Muscle of arm (tissue), 12 donors: ENCODE measurements around the gene ZFYVE1. TPM values are rescaled to one million over a fixed set of nuclear protein-coding genes. Genes with fewer than 3 reads are reported as not detected.
"Not testable (repeated sequence)": the region's sequence is repeated elsewhere in the genome, so short reads cannot be mapped to it uniquely, and the experiment has no call there.

ENCODE experiments used
- DNase-seq: peaks from one replicate; pipeline ENCODE4 v3.0.0-alpha.2; 2013
- polyA plus RNA-seq, 12 donors: library from polyadenylated mRNA; unstranded; fragments of 120-200 nt; gene quantifications; one replicate each; pipeline ENCODE4 v1.2.1, GENCODE V29; 2013; ENCODE audit not compliant: insufficient read length in 12 of 12

ZFYVE1 gene
- polyA plus RNA-seq, 12 donors = 9.3 to 15.4 (median 13.4) TPM; not detected in 1

GRCh38 chr14:72962336-72962754, 64.6 kb downstream of the ZFYVE1 start:
- DNase-seq = not testable (repeated sequence)

GRCh38 chr14:72961579-72962335, 65.1 kb downstream of the ZFYVE1 start:
- no peak for DNase-seq

GRCh38 chr14:72961016-72961415, 65.9 kb downstream of the ZFYVE1 start:
- DNase-seq = not testable (repeated sequence)

GRCh38 chr14:72958548-72958947, 68.4 kb downstream of the ZFYVE1 start:
- DNase-seq = no peak

- DNase-seq = no peak
These were observed 69.7 kb downstream of the ZFYVE1 start for GRCh38 chr14:72957213-72957612.

GRCh38 chr14:72956741-72957140, 70.2 kb downstream of the ZFYVE1 start:
- DNase-seq = not testable (repeated sequence)

- DNase-seq = no peak
These were observed 74.7 kb downstream of the ZFYVE1 start for GRCh38 chr14:72952171-72952570.

GRCh38 chr14:72948481-72949138, 78.3 kb downstream of the ZFYVE1 start:
- DNase-seq = peak; percentile 51

GRCh38 chr14:72947366-72948160, 79.3 kb downstream of the ZFYVE1 start:
- DNase-seq = no peak

- DNase-seq = no peak
These were observed 80.4 kb downstream of the ZFYVE1 start for GRCh38 chr14:72946491-72946890.

GRCh38 chr14:72945356-72946027, 81.4 kb downstream of the ZFYVE1 start:
- no peak for DNase-seq

GRCh38 chr14:72943876-72944430, 83.0 kb downstream of the ZFYVE1 start:
- DNase-seq = no peak

- DNase-seq = no peak
These were observed 84.0 kb downstream of the ZFYVE1 start for GRCh38 chr14:72942934-72943333.

- no peak for DNase-seq
These were observed 85.5 kb downstream of the ZFYVE1 start for GRCh38 chr14:72941286-72941985.

GRCh38 chr14:72939630-72940029, 87.3 kb downstream of the ZFYVE1 start:
- DNase-seq = no peak

- no peak for DNase-seq
These were observed 94.0 kb downstream of the ZFYVE1 start for GRCh38 chr14:72932893-72933292.

- DNase-seq = no peak
These were observed 97.4 kb downstream of the ZFYVE1 start for GRCh38 chr14:72929316-72930080.

- no peak for DNase-seq
These were observed 98.0 kb downstream of the ZFYVE1 start for GRCh38 chr14:72928872-72929271.

- peak; percentile 95 for DNase-seq
These were observed 100.4 kb downstream of the ZFYVE1 start, which contains the start of gene DCAF4 for GRCh38 chr14:72926292-72927028. Gene DCAF4, plus strand, starts transcription at chr14:72926464. Its CDS starts 11,515 bp downstream, at chr14:72937979.
